IPS-NIHi7 (cell line): Measurements from ENCODE around the gene DNAH9.
"Not testable (repeated sequence)": the region's sequence is repeated elsewhere in the genome, so short reads cannot be mapped to it uniquely, and the experiment has no call there.

Source experiments
- DNase-seq: peaks from one replicate; pipeline ENCODE4 v3.0.0; 2012; ENCODE audit warnings: mixed read lengths; ENCODE audit errors: extremely low spot score

The DNAH9 gene

DNA sequence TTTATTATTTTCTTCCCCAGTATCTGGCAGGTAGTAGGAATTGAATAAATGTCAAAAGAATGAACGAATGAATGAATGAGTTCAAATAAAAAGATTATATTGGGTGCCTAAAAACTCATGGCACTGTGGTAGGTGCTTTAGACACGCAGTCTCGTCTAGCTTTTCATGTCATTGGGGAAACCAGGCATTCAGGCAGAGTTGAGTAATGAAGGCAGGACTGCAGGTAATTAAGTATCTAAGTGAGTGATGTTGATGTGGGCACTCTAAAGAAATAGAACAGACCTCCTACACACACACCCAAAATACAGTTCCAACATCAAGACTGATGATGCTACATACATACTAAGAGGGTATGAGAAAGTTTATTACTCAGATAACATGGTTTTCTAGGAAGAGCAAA, 302.4 kb downstream of the DNAH9 start:
- DNase-seq: no peak

- DNase-seq: no peak
Measured at GRCh38 chr17:11901931-11902330, 303.7 kb downstream of the DNAH9 start.

DNA sequence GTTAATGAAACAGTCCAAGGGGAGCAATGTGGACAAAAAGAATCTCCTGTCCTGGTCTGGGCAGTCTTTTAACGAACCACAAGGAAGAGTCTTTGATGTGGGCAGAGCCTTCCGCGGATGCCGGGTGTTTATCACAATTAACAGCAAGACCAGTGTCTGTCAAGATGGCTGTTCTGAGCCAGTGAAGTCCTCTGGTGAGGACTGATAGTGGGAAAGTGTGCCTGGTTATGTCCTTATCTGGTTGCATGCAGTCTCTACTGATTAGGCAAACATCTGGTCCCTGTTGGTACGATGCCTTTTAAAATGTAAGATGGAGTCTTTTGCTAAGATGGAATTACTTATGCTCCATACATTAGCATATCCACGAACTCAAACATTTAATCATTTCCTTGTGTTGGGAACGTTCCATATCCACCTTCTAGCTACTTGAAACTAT, 310.5 kb downstream of the DNAH9 start:
- no peak for DNase-seq

GRCh38 chr17:11909348-11909747, 311.1 kb downstream of the DNAH9 start:
- peak; percentile 60 for DNase-seq

- DNase-seq: no peak
Measured at GRCh38 chr17:11916091-11916490, 317.8 kb downstream of the DNAH9 start.

GRCh38 chr17:11917415-11917814, 319.1 kb downstream of the DNAH9 start:
- DNase-seq: no peak

DNA sequence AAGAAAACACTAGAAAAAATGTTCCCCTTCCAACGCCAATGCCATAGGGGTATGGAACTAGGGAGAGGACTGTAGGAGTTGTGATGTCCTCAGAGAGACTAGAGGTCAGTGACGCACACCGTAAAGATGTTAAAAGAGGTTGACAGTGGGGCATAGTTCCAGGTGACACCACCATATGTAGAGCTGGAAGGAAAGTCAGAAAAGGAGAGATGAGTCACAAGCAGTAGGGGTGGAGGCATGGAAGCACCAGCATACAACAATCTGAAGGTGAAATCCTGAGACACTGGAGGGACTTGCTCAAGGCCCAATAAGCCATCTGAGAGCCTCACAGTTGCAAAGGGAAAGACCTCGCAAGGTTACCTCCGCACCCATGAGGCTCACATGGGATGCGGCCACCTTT, 323.0 kb downstream of the DNAH9 start:
- no peak for DNase-seq

- no peak for DNase-seq
Measured at GRCh38 chr17:11922638-11923037, 324.4 kb downstream of the DNAH9 start.

GRCh38 chr17:11924076-11924475, 325.8 kb downstream of the DNAH9 start:
- no peak for DNase-seq

GRCh38 chr17:11925262-11926021, 327.2 kb downstream of the DNAH9 start:
- no peak for DNase-seq

DNA sequence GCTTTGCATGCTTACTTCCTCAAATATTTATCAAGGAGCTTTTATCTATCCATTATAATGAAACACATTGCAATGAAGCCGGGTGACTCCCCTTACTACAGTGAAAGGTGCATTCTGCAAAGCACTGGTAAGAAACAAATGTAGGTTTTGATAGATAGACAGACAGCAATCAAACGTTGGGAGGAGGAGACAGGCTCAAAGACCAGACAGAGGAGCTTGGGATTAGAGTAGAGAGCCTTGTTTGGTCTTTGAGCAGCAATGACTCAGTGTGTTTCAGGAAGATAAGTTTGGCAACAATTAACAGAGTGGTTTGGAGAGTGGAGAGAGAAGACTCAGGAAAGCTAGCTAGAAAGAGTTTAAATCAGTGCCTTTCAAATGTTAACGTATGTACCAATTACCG, 330.2 kb downstream of the DNAH9 start:
- peak; percentile 39 for DNase-seq

- DNase-seq: no peak
Measured at GRCh38 chr17:11932337-11932898, 334.1 kb downstream of the DNAH9 start.

DNA sequence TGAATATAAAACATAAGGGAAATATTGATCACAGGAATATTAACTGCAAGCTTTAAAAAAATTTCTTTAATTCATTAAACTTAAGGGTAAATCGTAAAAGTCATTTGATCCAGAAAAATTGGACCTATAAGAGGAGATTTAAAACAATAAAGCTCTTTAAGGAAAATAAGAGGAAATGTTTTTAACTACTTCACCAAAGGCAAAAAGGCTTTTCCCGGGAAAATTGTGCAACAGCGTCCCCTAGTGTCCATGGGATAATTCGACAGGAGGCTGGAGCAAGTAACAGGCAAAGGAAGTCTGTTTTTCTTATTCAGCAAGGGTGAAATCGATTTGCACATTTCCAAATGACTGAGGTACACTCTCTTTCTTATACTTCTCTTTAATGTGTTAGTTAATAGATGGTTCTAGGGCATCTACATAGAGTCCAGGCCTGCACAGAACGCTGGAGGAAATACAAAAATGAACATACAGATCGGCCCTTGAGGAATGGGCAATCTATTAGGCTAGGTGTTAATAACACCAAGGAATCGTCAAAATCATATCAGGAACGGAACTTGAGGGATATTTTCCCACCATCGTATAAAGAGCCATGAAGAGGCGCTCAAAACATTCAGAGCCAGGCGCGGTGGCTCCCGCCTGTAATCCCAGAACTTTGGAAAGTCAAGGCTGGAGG, 337.6 kb downstream of the DNAH9 start:
- DNase-seq: peak; percentile 69

DNA sequence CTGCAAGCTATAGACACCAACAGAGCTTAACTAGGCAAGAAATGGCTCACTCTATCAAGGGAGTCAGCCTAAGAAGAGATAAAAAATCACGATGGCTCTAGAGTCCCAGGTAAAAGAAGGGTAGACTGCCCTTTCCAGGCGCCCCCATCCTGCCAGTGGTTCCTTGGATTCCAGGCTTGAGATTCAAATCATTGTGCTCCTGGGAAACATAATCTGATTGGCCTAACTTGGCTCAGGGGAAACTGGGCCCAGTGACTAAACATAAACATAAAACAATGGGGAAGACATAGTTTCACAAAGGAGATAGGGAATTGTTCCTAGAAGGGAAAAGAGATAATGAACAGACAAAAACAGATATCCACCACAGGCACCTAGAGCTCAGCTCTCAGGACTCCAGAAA, 342.6 kb downstream of the DNAH9 start:
- DNase-seq: no peak

GRCh38 chr17:11943086-11943485, 344.8 kb downstream of the DNAH9 start:
- not testable (repeated sequence) for DNase-seq

GRCh38 chr17:11943759-11944347, 345.6 kb downstream of the DNAH9 start:
- DNase-seq: no peak

- DNase-seq: no peak
Measured at GRCh38 chr17:11944587-11944986, 346.3 kb downstream of the DNAH9 start.

DNA sequence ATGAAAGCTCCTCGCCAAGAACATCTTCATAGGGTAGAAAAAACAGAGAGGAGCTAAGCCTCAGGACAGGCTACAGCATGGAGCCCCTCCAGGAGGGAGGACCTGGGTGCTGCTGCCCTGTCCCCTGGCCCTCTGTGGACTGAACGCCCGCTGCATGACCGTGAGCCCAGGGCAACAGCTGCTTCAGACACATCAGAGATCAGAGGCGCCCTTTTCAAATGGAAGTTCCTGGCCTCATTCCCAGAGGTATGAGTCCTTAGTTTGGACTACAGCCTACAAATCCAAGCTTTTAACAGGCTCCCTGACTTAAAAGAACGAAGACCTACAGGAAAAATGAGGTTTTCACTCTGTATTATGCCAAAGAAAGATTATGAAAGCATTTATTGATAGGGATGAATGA, 350.5 kb downstream of the DNAH9 start:
- DNase-seq: no peak

DNA sequence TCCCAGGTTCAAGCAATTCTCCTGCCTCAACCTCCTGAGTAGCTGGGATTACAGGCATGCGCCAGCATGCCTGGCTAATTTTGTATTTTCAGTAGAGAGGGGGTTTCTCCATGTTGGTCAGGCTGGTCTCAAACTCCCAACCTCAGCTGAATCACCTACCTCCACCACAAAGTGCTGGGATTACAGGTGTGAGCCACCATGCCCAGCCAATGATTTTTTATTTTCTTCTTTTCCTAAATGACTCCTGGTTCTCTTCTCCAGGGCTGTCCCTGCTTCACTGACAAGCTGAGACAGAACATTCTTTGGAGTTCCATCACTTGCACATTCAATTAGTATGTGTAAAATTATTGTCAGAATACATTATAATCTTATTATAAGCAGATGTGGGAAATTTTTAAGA, 351.3 kb downstream of the DNAH9 start:
- DNase-seq: not testable (repeated sequence)

GRCh38 chr17:11950771-11951519, 352.7 kb downstream of the DNAH9 start:
- no peak for DNase-seq

GRCh38 chr17:11952610-11953009, 354.3 kb downstream of the DNAH9 start:
- no peak for DNase-seq

DNA sequence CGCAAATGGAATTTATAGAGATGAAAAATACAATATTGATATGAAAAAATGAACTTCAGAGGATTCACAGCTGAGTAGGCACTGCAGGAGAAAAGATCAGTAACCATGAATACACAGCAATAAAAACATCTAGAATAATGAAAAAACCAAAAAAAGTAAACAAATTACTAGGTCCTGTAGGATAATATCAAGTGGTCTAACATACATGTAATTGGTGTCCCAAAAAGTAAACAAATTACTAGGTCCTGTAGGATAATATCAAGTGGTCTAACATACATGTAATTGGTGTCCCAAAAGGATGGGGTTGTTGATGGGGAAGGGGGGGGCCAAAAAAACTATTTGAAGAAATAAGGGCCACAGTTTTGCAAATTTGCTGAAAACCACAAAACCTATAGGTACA, 355.7 kb downstream of the DNAH9 start:
- no peak for DNase-seq
